ENCODE data around the gene C4orf54.

The C4orf54 gene

GRCh38 chr4:99664716-99665115 lies 7.1 kb upstream of the C4orf54 start:
- Mint-ChIP-seq H3K9me3 (no peaks in the 10 kb centered on the region), H3K36me3 (no peaks in the 10 kb centered on the region), H3K4me3 (no peak overlapping the region), H3K27me3 (peaks cover 4% of the 10 kb centered on the region), H3K4me1 (no peaks in the 10 kb centered on the region), H3K27ac (no peak overlapping the region)
- CTCF ChIA-PET: no interaction called here
- no peak for DNase-seq

GRCh38 chr4:99661907-99662306 lies 4.3 kb upstream of the C4orf54 start:
- no peak for DNase-seq
- CTCF ChIA-PET: no interaction called here
- Mint-ChIP-seq H3K27me3 (peaks cover 4% of the 10 kb centered on the region), H3K4me1 (no peaks in the 10 kb centered on the region), H3K4me3 (no peak overlapping the region), H3K27ac (no peak overlapping the region), H3K9me3 (no peaks in the 10 kb centered on the region), H3K36me3 (no peaks in the 10 kb centered on the region)

GRCh38 chr4:99658666-99659065 lies 1.0 kb upstream of the C4orf54 start:
- H3K36me3 Mint-ChIP-seq: no peaks in the 10 kb centered on the region
- no peaks in the 10 kb centered on the region for H3K4me1 Mint-ChIP-seq
- DNase-seq: no peak
- no peak overlapping the region for H3K4me3 Mint-ChIP-seq
- H3K27me3 Mint-ChIP-seq: peaks cover 3% of the 10 kb centered on the region
- no peaks in the 10 kb centered on the region for H3K9me3 Mint-ChIP-seq
- H3K27ac Mint-ChIP-seq: no peak overlapping the region
- CTCF ChIA-PET: no interaction called here

GRCh38 chr4:99655308-99656081 lies 2.1 kb downstream of the C4orf54 start:
- H3K27ac Mint-ChIP-seq: peak overlapping the region; percentile 59
- no peak for DNase-seq
- no peaks in the 10 kb centered on the region for H3K27me3 Mint-ChIP-seq
- no peaks in the 10 kb centered on the region for H3K4me1 Mint-ChIP-seq
- H3K36me3 Mint-ChIP-seq: no peaks in the 10 kb centered on the region
- H3K9me3 Mint-ChIP-seq: no peaks in the 10 kb centered on the region
- CTCF ChIA-PET: no interaction called here
- H3K4me3 Mint-ChIP-seq: no peak overlapping the region

GRCh38 chr4:99654361-99654761 lies 3.3 kb downstream of the C4orf54 start:
- CTCF ChIA-PET: no interaction called here
- Mint-ChIP-seq H3K27ac (no peak overlapping the region), H3K36me3 (no peaks in the 10 kb centered on the region), H3K4me3 (no peak overlapping the region), H3K4me1 (no peaks in the 10 kb centered on the region), H3K27me3 (peaks cover 4% of the 10 kb centered on the region), H3K9me3 (no peaks in the 10 kb centered on the region)
- no peak for DNase-seq

- no peaks in the 10 kb centered on the region for H3K4me1 Mint-ChIP-seq
- no peaks in the 10 kb centered on the region for H3K36me3 Mint-ChIP-seq
- H3K27me3 Mint-ChIP-seq: peaks cover 6% of the 10 kb centered on the region
- no peak overlapping the region for H3K27ac Mint-ChIP-seq
- CTCF ChIA-PET: no interaction called here
- no peak overlapping the region for H3K4me3 Mint-ChIP-seq
- DNase-seq: no peak
- no peaks in the 10 kb centered on the region for H3K9me3 Mint-ChIP-seq
Measured at GRCh38 chr4:99653916-99654315, 3.7 kb downstream of the C4orf54 start.

- no peaks in the 10 kb centered on the region for H3K4me1 Mint-ChIP-seq
- no peak for DNase-seq
- H3K27me3 Mint-ChIP-seq: peaks cover 6% of the 10 kb centered on the region
- no peak overlapping the region for H3K27ac Mint-ChIP-seq
- no peaks in the 10 kb centered on the region for H3K36me3 Mint-ChIP-seq
- no peak overlapping the region for H3K4me3 Mint-ChIP-seq
- CTCF ChIA-PET: no interaction called here
- H3K9me3 Mint-ChIP-seq: no peaks in the 10 kb centered on the region
Measured at GRCh38 chr4:99652596-99653436, 4.8 kb downstream of the C4orf54 start.

- Mint-ChIP-seq H3K27ac (no peak overlapping the region), H3K36me3 (no peaks in the 10 kb centered on the region), H3K27me3 (peaks cover 9% of the 10 kb centered on the region), H3K4me3 (no peak overlapping the region), H3K4me1 (no peaks in the 10 kb centered on the region), H3K9me3 (no peaks in the 10 kb centered on the region)
- no peak for DNase-seq
- CTCF ChIA-PET: no interaction called here
Measured at GRCh38 chr4:99651811-99652485, 5.7 kb downstream of the C4orf54 start.

- H3K27me3 Mint-ChIP-seq: peaks cover 10% of the 10 kb centered on the region
- H3K4me3 Mint-ChIP-seq: no peak overlapping the region
- no peak overlapping the region for H3K27ac Mint-ChIP-seq
- CTCF ChIA-PET: no interaction called here
- no peaks in the 10 kb centered on the region for H3K36me3 Mint-ChIP-seq
- no peaks in the 10 kb centered on the region for H3K9me3 Mint-ChIP-seq
- H3K4me1 Mint-ChIP-seq: no peaks in the 10 kb centered on the region
- no peak for DNase-seq
Measured at GRCh38 chr4:99651016-99651769, 6.4 kb downstream of the C4orf54 start.

GRCh38 chr4:99649778-99650177 lies 7.8 kb downstream of the C4orf54 start:
- H3K4me3 Mint-ChIP-seq: no peak overlapping the region
- no peaks in the 10 kb centered on the region for H3K4me1 Mint-ChIP-seq
- no peaks in the 10 kb centered on the region for H3K9me3 Mint-ChIP-seq
- no peak overlapping the region for H3K27ac Mint-ChIP-seq
- DNase-seq: no peak
- CTCF ChIA-PET: interaction anchor here (0.6 kb wide), 1 partner anchor 158 kb away, joined by 3 read pairs; no protein-coding TSS in a partner anchor
- no peaks in the 10 kb centered on the region for H3K36me3 Mint-ChIP-seq
- H3K27me3 Mint-ChIP-seq: peaks cover 10% of the 10 kb centered on the region

GRCh38 chr4:99649208-99649607 lies 8.4 kb downstream of the C4orf54 start:
- Mint-ChIP-seq H3K4me3 (no peak overlapping the region), H3K27ac (no peak overlapping the region), H3K9me3 (no peaks in the 10 kb centered on the region), H3K36me3 (no peaks in the 10 kb centered on the region), H3K4me1 (no peaks in the 10 kb centered on the region), H3K27me3 (peaks cover 10% of the 10 kb centered on the region)
- DNase-seq: no peak
- CTCF ChIA-PET: no interaction called here

- H3K27me3 Mint-ChIP-seq: peaks cover 10% of the 10 kb centered on the region
- H3K27ac Mint-ChIP-seq: no peak overlapping the region
- H3K36me3 Mint-ChIP-seq: no peaks in the 10 kb centered on the region
- no peak for DNase-seq
- no peaks in the 10 kb centered on the region for H3K4me1 Mint-ChIP-seq
- CTCF ChIA-PET: interaction anchor here (0.6 kb wide), 1 partner anchor 35 kb away, joined by 4 read pairs; no protein-coding TSS in a partner anchor
- no peaks in the 10 kb centered on the region for H3K9me3 Mint-ChIP-seq
- H3K4me3 Mint-ChIP-seq: no peak overlapping the region
Measured at GRCh38 chr4:99648321-99648720, 9.3 kb downstream of the C4orf54 start.

GRCh38 chr4:99647071-99647470 lies 10.6 kb downstream of the C4orf54 start:
- Mint-ChIP-seq H3K27me3 (peaks cover 14% of the 10 kb centered on the region), H3K4me3 (no peak overlapping the region), H3K4me1 (no peaks in the 10 kb centered on the region), H3K36me3 (no peaks in the 10 kb centered on the region), H3K27ac (no peak overlapping the region), H3K9me3 (no peaks in the 10 kb centered on the region)
- no peak for DNase-seq
- CTCF ChIA-PET: no interaction called here

GRCh38 chr4:99645638-99646037 lies 12.0 kb downstream of the C4orf54 start:
- no peak overlapping the region for H3K27ac Mint-ChIP-seq

More at GRCh38 chr4:99645638-99646037, 12.0 kb downstream of the C4orf54 start:
- H3K27me3 Mint-ChIP-seq: peaks cover 14% of the 10 kb centered on the region
- no peaks in the 10 kb centered on the region for H3K9me3 Mint-ChIP-seq
- no peak for DNase-seq
- no peaks in the 10 kb centered on the region for H3K36me3 Mint-ChIP-seq
- no peak overlapping the region for H3K4me3 Mint-ChIP-seq
- CTCF ChIA-PET: interaction anchor here (1.5 kb wide), 1 partner anchor 163 kb away, joined by 5 read pairs; no protein-coding TSS in a partner anchor
- H3K4me1 Mint-ChIP-seq: no peaks in the 10 kb centered on the region
